Suprapubic skin (tissue), 4 donors: ENCODE results near the gene TMEM186. TPM values are rescaled to one million over a fixed set of nuclear protein-coding genes. Genes with fewer than 3 reads are reported as not detected.
"Not testable (repeated sequence)": the region's sequence is repeated elsewhere in the genome, so short reads cannot be mapped to it uniquely, and the experiment has no call there.

ENCODE experiments used
- DNase-seq, 2 donors: peaks; one replicate each; pipeline ENCODE4 v3.0.0-alpha.2; 2019; ENCODE audit warnings: low spot score in 2 of 2
- H3K27ac ChIP-seq: fragments of 200-600 bp; sonication (generic); one replicate; pipeline ENCODE4 v1.5.1; 2019
- H3K27me3 ChIP-seq: fragments of 200-600 bp; sonication (generic); one replicate; pipeline ENCODE4 v1.5.1; 2019
- H3K36me3 ChIP-seq: fragments of 200-600 bp; sonication (generic); one replicate; pipeline ENCODE4 v1.5.1; 2019
- H3K4me1 ChIP-seq: fragments of 200-600 bp; sonication (generic); one replicate; pipeline ENCODE4 v1.5.1; 2019
- H3K4me3 ChIP-seq: fragments of 200-600 bp; sonication (generic); one replicate; pipeline ENCODE4 v1.5.1; 2019; ENCODE audit warnings: mild to moderate bottlenecking
- H3K9me3 ChIP-seq: fragments of 200-600 bp; sonication (generic); one replicate; pipeline ENCODE4 v1.5.1; 2019
- EP300 ChIP-seq: sonication (generic); formaldehyde crosslinking; IDR thresholded peaks from one replicate; pipeline ENCODE4 v1.6.1; 2017; ENCODE audit warnings: antibody characterized with exemption
- POLR2A ChIP-seq, 2 donors: fragments of 450-650 bp; IDR thresholded peaks; one replicate each; pipeline ENCODE4 v1.6.1; 2017; ENCODE audit warnings: antibody characterized with exemption in 2 of 2, mild to moderate bottlenecking in 2 of 2, moderate library complexity in 2 of 2
- POLR2AphosphoS5 ChIP-seq, 3 donors: sonication (generic); formaldehyde crosslinking; IDR thresholded peaks; one replicate each; pipeline ENCODE4 v1.6.1; 2017; ENCODE audit warnings: antibody characterized with exemption in 3 of 3
- WGBS: methylation state at CpG from one replicate; pipeline ENCODE4 v1.1.5; 2018; 5-methylcytosine and 5-hydroxymethylcytosine counted together
- total RNA-seq, 4 donors: library from RNA; depleted of rRNA; stranded (reverse); fragments of >200 nt; gene quantifications; one replicate each; pipeline ENCODE4 v1.1.0, GENCODE V29; 2016
- TF ChIP-seq, protein P1 (sequence below), 2 donors: fragments of 200-600 bp in 1 of 2; fragments of 450-650 bp in 1 of 2; sonication (generic) in 1 of 2; IDR thresholded peaks; one replicate each; pipeline ENCODE4 v1.5.1; 2016 to 2019; ENCODE audit warnings: antibody characterized with exemption in 2 of 2, mild to moderate bottlenecking in 1 of 2, moderate library complexity in 1 of 2

The TMEM186 gene
- total RNA-seq, 4 donors from 2014 or later: 3.9 to 7.0 (median 5.0) TPM

- Histone ChIP-seq H3K4me1 (peaks cover 37% of the 10 kb centered on the region), H3K27me3 (no peaks in the 10 kb centered on the region), H3K27ac (peak overlapping the region; percentile 83), H3K36me3 (peaks cover 15% of the 10 kb centered on the region), H3K9me3 (no peaks in the 10 kb centered on the region), H3K4me3 (peak overlapping the region; percentile 61)
- 0% methylated on average over 6 of the region's 6 CpGs for WGBS
- TF ChIP-seq, protein P1, sequence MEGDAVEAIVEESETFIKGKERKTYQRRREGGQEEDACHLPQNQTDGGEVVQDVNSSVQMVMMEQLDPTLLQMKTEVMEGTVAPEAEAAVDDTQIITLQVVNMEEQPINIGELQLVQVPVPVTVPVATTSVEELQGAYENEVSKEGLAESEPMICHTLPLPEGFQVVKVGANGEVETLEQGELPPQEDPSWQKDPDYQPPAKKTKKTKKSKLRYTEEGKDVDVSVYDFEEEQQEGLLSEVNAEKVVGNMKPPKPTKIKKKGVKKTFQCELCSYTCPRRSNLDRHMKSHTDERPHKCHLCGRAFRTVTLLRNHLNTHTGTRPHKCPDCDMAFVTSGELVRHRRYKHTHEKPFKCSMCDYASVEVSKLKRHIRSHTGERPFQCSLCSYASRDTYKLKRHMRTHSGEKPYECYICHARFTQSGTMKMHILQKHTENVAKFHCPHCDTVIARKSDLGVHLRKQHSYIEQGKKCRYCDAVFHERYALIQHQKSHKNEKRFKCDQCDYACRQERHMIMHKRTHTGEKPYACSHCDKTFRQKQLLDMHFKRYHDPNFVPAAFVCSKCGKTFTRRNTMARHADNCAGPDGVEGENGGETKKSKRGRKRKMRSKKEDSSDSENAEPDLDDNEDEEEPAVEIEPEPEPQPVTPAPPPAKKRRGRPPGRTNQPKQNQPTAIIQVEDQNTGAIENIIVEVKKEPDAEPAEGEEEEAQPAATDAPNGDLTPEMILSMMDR (IDR thresholded peaks at IDR 0.05): no peak
- TF ChIP-seq EP300: no peak
- no peak for TF ChIP-seq POLR2AphosphoS5 (IDR thresholded peaks at IDR 0.05)
- no peak for TF ChIP-seq POLR2A (IDR thresholded peaks at IDR 0.05)
- no peak for DNase-seq
Observed at GRCh38 chr16:8798174-8798527, 712 bp upstream of the TMEM186 start.

DNA sequence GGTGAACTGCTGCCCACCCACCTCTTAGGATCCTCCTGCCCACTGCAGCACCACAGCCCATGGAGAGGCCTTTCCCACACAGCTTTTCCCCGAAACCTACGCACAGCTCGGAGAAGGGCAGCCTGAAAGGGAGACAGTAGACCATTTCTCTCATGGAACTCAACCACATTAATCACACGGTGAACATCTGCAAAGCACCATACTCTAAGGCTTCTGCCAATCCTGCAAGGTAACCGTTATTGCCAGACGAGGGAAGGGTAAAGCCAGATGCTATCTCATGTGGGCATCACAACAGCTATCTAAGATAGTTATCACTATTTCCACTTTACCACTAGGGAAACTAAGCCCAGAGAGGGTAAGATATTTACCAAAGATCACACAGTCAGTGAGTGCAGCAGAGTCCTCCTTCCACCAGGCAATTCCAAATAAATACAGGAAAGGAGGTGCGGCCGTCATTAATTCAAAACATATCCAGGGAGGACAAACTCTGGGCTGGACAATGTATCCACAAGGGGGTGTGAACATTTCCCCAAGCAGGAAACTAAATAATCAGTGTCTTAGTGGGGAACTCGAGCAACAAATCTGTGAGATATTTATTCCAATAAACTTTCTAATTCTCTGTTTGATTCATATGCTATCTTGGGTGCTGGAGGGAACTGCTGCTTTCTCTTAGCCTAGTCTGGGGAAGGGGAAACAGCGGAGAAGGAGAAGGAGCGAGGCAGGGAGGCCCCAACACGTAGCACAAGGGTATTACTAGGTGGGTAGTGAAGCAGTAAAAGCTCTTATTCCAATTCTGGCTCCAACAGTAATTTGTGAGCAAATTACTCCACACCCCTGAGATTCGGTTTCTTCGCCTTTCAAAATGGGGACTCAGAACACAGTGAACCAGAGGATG, 723 bp downstream of the TMEM186 start:
- H3K27me3 ChIP-seq: no peaks in the 10 kb centered on the region
- WGBS: 30% methylated on average over 14 of the region's 14 CpGs
- H3K27ac ChIP-seq: peak overlapping the region; percentile 83
- H3K4me1 ChIP-seq: peaks cover 37% of the 10 kb centered on the region
- peak overlapping the region; percentile 61 for H3K4me3 ChIP-seq
- DNase-seq: no peak
- H3K36me3 ChIP-seq: peaks cover under 1% of the 10 kb centered on the region
- no peaks in the 10 kb centered on the region for H3K9me3 ChIP-seq
- TF ChIP-seq, protein P1 (IDR thresholded peaks at IDR 0.05): no peak
- TF ChIP-seq POLR2A (IDR thresholded peaks at IDR 0.05): no peak
- TF ChIP-seq EP300: no peak
- TF ChIP-seq POLR2AphosphoS5 (IDR thresholded peaks at IDR 0.05): no peak

- H3K27ac ChIP-seq: no peak overlapping the region
- peaks cover 37% of the 10 kb centered on the region for H3K4me1 ChIP-seq
- H3K27me3 ChIP-seq: no peaks in the 10 kb centered on the region
- no peaks in the 10 kb centered on the region for H3K36me3 ChIP-seq
- no peaks in the 10 kb centered on the region for H3K9me3 ChIP-seq
- 94% methylated on average over 9 of the region's 10 CpGs for WGBS
- no peak for TF ChIP-seq POLR2AphosphoS5 (IDR thresholded peaks at IDR 0.05)
- TF ChIP-seq, protein P1 (IDR thresholded peaks at IDR 0.05): no peak
- no peak for TF ChIP-seq EP300
- TF ChIP-seq POLR2A (IDR thresholded peaks at IDR 0.05): no peak
- no peak for DNase-seq
- H3K4me3 ChIP-seq: no peak overlapping the region
Observed at GRCh38 chr16:8795818-8796217, 1.6 kb downstream of the TMEM186 start.

DNA sequence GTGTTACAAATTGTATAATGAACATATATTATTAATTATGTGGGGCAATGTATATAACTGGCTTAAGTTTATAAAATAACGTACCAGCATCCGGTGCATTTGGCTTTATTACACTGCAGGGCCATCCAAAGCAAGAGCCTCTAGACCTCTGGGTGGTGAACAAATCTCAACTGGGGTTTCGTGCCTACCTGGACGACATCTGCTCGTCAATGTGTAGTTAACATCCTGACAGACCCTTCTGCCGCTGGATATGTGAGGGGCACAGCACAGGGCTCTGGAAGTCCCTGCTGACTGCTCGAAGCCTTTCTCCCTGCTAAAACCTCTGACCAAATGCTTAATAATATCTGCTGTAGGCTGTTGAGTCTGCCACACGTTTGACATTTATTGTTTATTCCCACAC, 2.3 kb downstream of the TMEM186 start:
- Histone ChIP-seq H3K36me3 (no peaks in the 10 kb centered on the region), H3K9me3 (no peaks in the 10 kb centered on the region), H3K27ac (no peak overlapping the region), H3K4me3 (no peak overlapping the region), H3K27me3 (no peaks in the 10 kb centered on the region), H3K4me1 (peaks cover 35% of the 10 kb centered on the region)
- no peak for DNase-seq
- WGBS: 88% methylated on average over 8 of the region's 8 CpGs
- TF ChIP-seq EP300: no peak
- TF ChIP-seq POLR2A (IDR thresholded peaks at IDR 0.05): no peak
- TF ChIP-seq, protein P1 (IDR thresholded peaks at IDR 0.05): no peak
- no peak for TF ChIP-seq POLR2AphosphoS5 (IDR thresholded peaks at IDR 0.05)

DNA sequence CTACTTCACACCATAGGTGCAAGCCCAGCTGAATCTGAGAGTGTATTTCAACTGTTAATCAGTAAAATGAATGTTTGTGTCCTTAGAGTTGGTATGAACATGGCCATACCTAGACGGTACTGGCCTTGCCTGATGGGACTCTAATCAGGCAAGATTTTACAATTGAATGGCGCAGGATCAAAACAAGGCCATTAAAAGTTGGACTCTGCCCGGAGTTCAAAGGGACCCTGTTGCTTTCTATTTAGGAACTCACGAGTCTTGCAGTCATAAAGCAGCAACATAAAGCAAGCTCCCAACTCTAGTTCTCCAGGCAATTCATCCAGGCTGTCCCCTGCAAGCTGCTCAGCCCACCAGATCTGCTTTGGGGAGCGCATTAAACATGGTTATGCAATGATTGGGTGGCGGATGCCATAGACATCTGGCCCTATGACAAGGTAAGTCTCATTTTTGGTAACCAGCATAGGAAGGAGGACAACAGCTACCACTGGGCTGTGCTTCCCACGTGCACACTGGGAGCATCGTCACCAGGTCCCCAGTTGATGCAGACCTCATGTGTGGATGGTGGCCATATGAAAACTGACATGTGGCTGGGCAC, 8.8 kb downstream of the TMEM186 start:
- TF ChIP-seq POLR2A (IDR thresholded peaks at IDR 0.05) (no peak), POLR2AphosphoS5 (IDR thresholded peaks at IDR 0.05) (no peak), EP300 (no peak)
- TF ChIP-seq, protein P1 (IDR thresholded peaks at IDR 0.05): no peak

DNA sequence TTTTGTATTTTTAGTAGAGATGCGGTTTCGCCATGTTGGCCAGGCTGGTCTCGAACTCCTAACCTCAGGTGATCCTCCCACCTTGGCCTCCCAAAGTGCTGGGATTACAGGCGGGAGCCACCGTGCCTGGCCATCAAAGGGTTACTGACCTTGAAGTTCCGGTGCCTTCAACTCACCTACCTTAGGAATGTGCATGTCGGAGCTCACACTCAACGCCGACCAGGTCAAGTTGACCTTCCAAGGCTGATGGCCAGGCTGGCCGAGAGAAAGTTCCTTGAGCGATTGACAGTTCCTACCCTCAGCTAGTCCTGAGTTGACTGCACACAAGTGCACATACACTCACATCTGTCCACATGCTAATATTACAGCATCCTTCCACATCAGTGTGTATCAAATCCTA, 11.1 kb downstream of the TMEM186 start:
- not testable (repeated sequence) for H3K27me3 ChIP-seq, H3K4me3 ChIP-seq, H3K4me1 ChIP-seq, DNase-seq, H3K27ac ChIP-seq, H3K36me3 ChIP-seq, H3K9me3 ChIP-seq
- WGBS: 90% methylated on average over 11 of the region's 11 CpGs

More for the DNA sequence above, 8.8 kb downstream of the TMEM186 start:
- H3K27me3 ChIP-seq: no peaks in the 10 kb centered on the region
- no peaks in the 10 kb centered on the region for H3K36me3 ChIP-seq
- H3K27ac ChIP-seq: no peak overlapping the region
- DNase-seq: no peak
- H3K4me1 ChIP-seq: no peaks in the 10 kb centered on the region
- no peak overlapping the region for H3K4me3 ChIP-seq
- H3K9me3 ChIP-seq: no peaks in the 10 kb centered on the region
- 80% methylated on average over 7 of the region's 8 CpGs for WGBS
